ENCODE data around the gene PDE1A.

PDE1A gene

GRCh38 chr2:182230561-182230960, 196.3 kb downstream of the PDE1A start:
- Histone ChIP-seq H3K9ac (ENCODE audit: low read depth, low read length, poor library complexity, severe bottlenecking) (no peak overlapping the region), H3K4me2 (ENCODE audit: low read depth, low read length, poor library complexity, severe bottlenecking) (no peak overlapping the region), H3K79me2 (ENCODE audit: insufficient read depth, low read length) (no peaks in the 10 kb centered on the region), H3K27me3 (ENCODE audit: insufficient read depth, low read length, poor library complexity, severe bottlenecking) (no peaks in the 10 kb centered on the region), H4K20me1 (ENCODE audit: insufficient read depth, low read length, poor library complexity, severe bottlenecking) (no peaks in the 10 kb centered on the region), H3K9me2 (replicated peaks; ENCODE audit: low read depth, low read length) (no peaks in the 10 kb centered on the region), H2AFZ (ENCODE audit: low read length) (no peak overlapping the region), H3F3A (ENCODE audit: low read depth) (no peaks in the 10 kb centered on the region), H3K9me3 (ENCODE audit: insufficient read depth, low read depth, low read length) (no peaks in the 10 kb centered on the region), H3K4me1 (ENCODE audit: insufficient read depth, low read length, poor library complexity, severe bottlenecking) (no peaks in the 10 kb centered on the region), H3K4me3 (ENCODE audit: low read length, poor library complexity, severe bottlenecking) (no peak overlapping the region), H3K36me3 (ENCODE audit: insufficient read depth, low read length) (no peaks in the 10 kb centered on the region)
- TF ChIP-seq CTCF (conservative IDR thresholded peaks at IDR 0.05; ENCODE audit: low read length) (no peak), EZH2phosphoT487 (IDR thresholded peaks at IDR 0.05; ENCODE audit: borderline replicate concordance) (no peak)

GRCh38 chr2:182229297-182229696, 197.5 kb downstream of the PDE1A start:
- Histone ChIP-seq H3K4me1 (ENCODE audit: insufficient read depth, low read length, poor library complexity, severe bottlenecking) (no peaks in the 10 kb centered on the region), H3K79me2 (ENCODE audit: insufficient read depth, low read length) (no peaks in the 10 kb centered on the region), H3K9me3 (ENCODE audit: insufficient read depth, low read depth, low read length) (no peaks in the 10 kb centered on the region), H3K4me2 (ENCODE audit: low read depth, low read length, poor library complexity, severe bottlenecking) (no peak overlapping the region), H3K27me3 (ENCODE audit: insufficient read depth, low read length, poor library complexity, severe bottlenecking) (no peaks in the 10 kb centered on the region), H4K20me1 (ENCODE audit: insufficient read depth, low read length, poor library complexity, severe bottlenecking) (no peaks in the 10 kb centered on the region), H3K4me3 (ENCODE audit: low read length, poor library complexity, severe bottlenecking) (no peak overlapping the region), H3K9ac (ENCODE audit: low read depth, low read length, poor library complexity, severe bottlenecking) (no peak overlapping the region), H3K36me3 (ENCODE audit: insufficient read depth, low read length) (no peaks in the 10 kb centered on the region), H3F3A (ENCODE audit: low read depth) (no peaks in the 10 kb centered on the region), H2AFZ (ENCODE audit: low read length) (no peak overlapping the region), H3K9me2 (replicated peaks; ENCODE audit: low read depth, low read length) (no peaks in the 10 kb centered on the region)
- TF ChIP-seq EZH2phosphoT487 (IDR thresholded peaks at IDR 0.05; ENCODE audit: borderline replicate concordance) (no peak), CTCF (conservative IDR thresholded peaks at IDR 0.05; ENCODE audit: low read length) (no peak)

GRCh38 chr2:182228741-182229140, 198.1 kb downstream of the PDE1A start:
- no peaks in the 10 kb centered on the region for H3K9me2 ChIP-seq (replicated peaks; ENCODE audit: low read depth, low read length)
- H3K4me3 ChIP-seq (ENCODE audit: low read length, poor library complexity, severe bottlenecking) = no peak overlapping the region
- no peaks in the 10 kb centered on the region for H4K20me1 ChIP-seq (ENCODE audit: insufficient read depth, low read length, poor library complexity, severe bottlenecking)
- no peaks in the 10 kb centered on the region for H3K9me3 ChIP-seq (ENCODE audit: insufficient read depth, low read depth, low read length)
- H3K79me2 ChIP-seq (ENCODE audit: insufficient read depth, low read length) = no peaks in the 10 kb centered on the region
- no peaks in the 10 kb centered on the region for H3K4me1 ChIP-seq (ENCODE audit: insufficient read depth, low read length, poor library complexity, severe bottlenecking)
- TF ChIP-seq EZH2phosphoT487 (IDR thresholded peaks at IDR 0.05; ENCODE audit: borderline replicate concordance) (no peak), CTCF (conservative IDR thresholded peaks at IDR 0.05; ENCODE audit: low read length) (no peak)
- no peaks in the 10 kb centered on the region for H3K36me3 ChIP-seq (ENCODE audit: insufficient read depth, low read length)
- H3F3A ChIP-seq (ENCODE audit: low read depth) = no peaks in the 10 kb centered on the region
- H2AFZ ChIP-seq (ENCODE audit: low read length) = no peak overlapping the region
- H3K27me3 ChIP-seq (ENCODE audit: insufficient read depth, low read length, poor library complexity, severe bottlenecking) = no peaks in the 10 kb centered on the region
- H3K4me2 ChIP-seq (ENCODE audit: low read depth, low read length, poor library complexity, severe bottlenecking) = no peak overlapping the region
- H3K9ac ChIP-seq (ENCODE audit: low read depth, low read length, poor library complexity, severe bottlenecking) = no peak overlapping the region

All from Loucy (cell line).